Endodermal cell (in vitro differentiated cells): Measurements from ENCODE around the gene C1orf210. TPM values are rescaled to one million over a fixed set of nuclear protein-coding genes. Genes with fewer than 3 reads are reported as not detected.

ENCODE experiments used
- DNase-seq: peaks from one replicate; pipeline ENCODE4 v3.0.0-alpha.2; 2017
- H3K27ac ChIP-seq: 2 replicates; pipeline ENCODE4 v1.5.1; 2013; ENCODE audit warnings: mild to moderate bottlenecking, low read depth, low read length, moderate library complexity
- H3K27me3 ChIP-seq: 2 replicates; pipeline ENCODE4 v1.6.1; 2013; ENCODE audit warnings: mild to moderate bottlenecking, low read length, moderate library complexity; ENCODE audit not compliant: insufficient read depth, control insufficient read depth, poor library complexity, severe bottlenecking
- H3K36me3 ChIP-seq: 2 replicates; pipeline ENCODE4 v1.7.0; 2013; ENCODE audit warnings: mild to moderate bottlenecking, low read length, moderate library complexity; ENCODE audit not compliant: control insufficient read depth, insufficient read depth
- H3K4me1 ChIP-seq: one replicate; pipeline ENCODE4 v1.7.0; 2013; ENCODE audit warnings: low read length; ENCODE audit not compliant: control insufficient read depth, insufficient read depth
- H3K4me3 ChIP-seq: 2 replicates; pipeline ENCODE4 v1.5.1; 2013; ENCODE audit warnings: mild to moderate bottlenecking, low read length, moderate library complexity
- H3K9ac ChIP-seq: 2 replicates; pipeline ENCODE4 v1.6.1; 2013; ENCODE audit warnings: mild to moderate bottlenecking, low read length, moderate library complexity; ENCODE audit not compliant: poor library complexity, severe bottlenecking; ENCODE audit errors: extremely low read depth
- H3K9me3 ChIP-seq: 2 replicates; pipeline ENCODE4 v1.6.1; 2013; ENCODE audit warnings: mild to moderate bottlenecking, low read length, moderate library complexity; ENCODE audit not compliant: control insufficient read depth
- H3K27ac Mint-ChIP-seq: 2 replicates; pipeline ENCODE4 v1.8.0; 2020; ENCODE audit warnings: mixed read lengths
- H3K27me3 Mint-ChIP-seq: 2 replicates; pipeline ENCODE4 v1.8.0; 2021; ENCODE audit warnings: mild to moderate bottlenecking, mixed read lengths; ENCODE audit not compliant: insufficient read depth
- H3K36me3 Mint-ChIP-seq: 2 replicates; pipeline ENCODE4 v1.8.0; 2020; ENCODE audit warnings: low read depth, mixed read lengths
- H3K4me1 Mint-ChIP-seq: 2 replicates; pipeline ENCODE4 v1.8.0; 2020; ENCODE audit warnings: mixed read lengths
- H3K4me3 Mint-ChIP-seq: 2 replicates; pipeline ENCODE4 v1.8.0; 2020; ENCODE audit warnings: mild to moderate bottlenecking, moderate library complexity, mixed read lengths
- H3K9me3 Mint-ChIP-seq: 2 replicates; pipeline ENCODE4 v1.8.0; 2020; ENCODE audit warnings: mild to moderate bottlenecking, mixed read lengths
- CTCF ChIP-seq: fragments of 200-600 bp; sonication (generic); conservative IDR thresholded peaks from 2 replicates; pipeline ENCODE4 v1.5.0; 2021; ENCODE audit warnings: antibody characterized with exemption, mild to moderate bottlenecking
- WGBS, 2 experiments: methylation state at CpG; one replicate each; pipeline versions ENCODE4 v1.1.5 to v1.1.7; 2013; ENCODE audit warnings: missing lambda C conversion rate in 2 of 2, mixed read lengths in 1 of 2; ENCODE audit not compliant: insufficient coverage in 1 of 2, insufficient read length in 1 of 2; 5-methylcytosine and 5-hydroxymethylcytosine counted together
- total RNA-seq, 2 donors: library from RNA; stranded (reverse); fragmentation: NEBNext Ultra II Directional in 1 of 2; extraction: Animal tissue kit (Norgen Biotek cat#: 25700) in 1 of 2; gene quantifications; 2 replicates in 1 of 2; 3 replicates in 1 of 2; pipeline ENCODE4 v1.2.1, GENCODE V29; 2021

The C1orf210 gene
- total RNA-seq, 2 donors from 2014 or later: 9.7 to 17.9 TPM

- no peak overlapping the region for H3K27ac ChIP-seq
- no peaks in the 10 kb centered on the region for H3K27me3 ChIP-seq
- no peaks in the 10 kb centered on the region for H3K4me1 ChIP-seq
- no peaks in the 10 kb centered on the region for H3K36me3 ChIP-seq
- H3K9me3 ChIP-seq: peaks cover 33% of the 10 kb centered on the region
- H3K4me1 Mint-ChIP-seq: peaks cover 14% of the 10 kb centered on the region
- H3K4me3 Mint-ChIP-seq: no peak overlapping the region
- no peak for DNase-seq
- H3K9me3 Mint-ChIP-seq: peaks cover 35% of the 10 kb centered on the region
- H3K36me3 Mint-ChIP-seq: no peaks in the 10 kb centered on the region
- WGBS, 2 experiments: 89 to 100% methylated on average over 1 of the region's 1 CpG
- H3K9ac ChIP-seq: no peak overlapping the region
- TF ChIP-seq CTCF: no peak
- no peak overlapping the region for H3K27ac Mint-ChIP-seq
- no peaks in the 10 kb centered on the region for H3K27me3 Mint-ChIP-seq
- no peak overlapping the region for H3K4me3 ChIP-seq
Observed at GRCh38 chr1:43324810-43325209, 39.4 kb upstream of the C1orf210 start.

- Histone ChIP-seq H3K27ac (no peak overlapping the region), H3K4me3 (no peak overlapping the region), H3K36me3 (no peaks in the 10 kb centered on the region), H3K4me1 (no peaks in the 10 kb centered on the region), H3K27me3 (no peaks in the 10 kb centered on the region), H3K9ac (no peak overlapping the region), H3K9me3 (peaks cover 22% of the 10 kb centered on the region)
- Mint-ChIP-seq H3K9me3 (peaks cover 24% of the 10 kb centered on the region), H3K27me3 (no peaks in the 10 kb centered on the region), H3K27ac (no peak overlapping the region), H3K36me3 (no peaks in the 10 kb centered on the region), H3K4me1 (peaks cover 18% of the 10 kb centered on the region), H3K4me3 (no peak overlapping the region)
- TF ChIP-seq CTCF: no peak
- peak; percentile 17 for DNase-seq
- WGBS, 2 experiments: 96 to 100% methylated on average over 5 of the region's 5 CpGs
Observed at GRCh38 chr1:43322506-43322905, 37.1 kb upstream of the C1orf210 start.

- Mint-ChIP-seq H3K27ac (no peak overlapping the region), H3K4me1 (peaks cover 18% of the 10 kb centered on the region), H3K9me3 (peaks cover 14% of the 10 kb centered on the region), H3K36me3 (no peaks in the 10 kb centered on the region), H3K27me3 (no peaks in the 10 kb centered on the region), H3K4me3 (no peak overlapping the region)
- Histone ChIP-seq H3K4me3 (no peak overlapping the region), H3K27me3 (no peaks in the 10 kb centered on the region), H3K9ac (no peak overlapping the region), H3K9me3 (peaks cover 12% of the 10 kb centered on the region), H3K36me3 (no peaks in the 10 kb centered on the region), H3K27ac (no peak overlapping the region), H3K4me1 (no peaks in the 10 kb centered on the region)
- peak; percentile 22 for DNase-seq
- no peak for TF ChIP-seq CTCF
- 91 to 94% methylated on average over 10 to 16 of the region's 16 CpGs for WGBS, 2 experiments
Observed at GRCh38 chr1:43321331-43321891, 36.0 kb upstream of the C1orf210 start.
